GM12872 (cell line): ENCODE data around the gene ATG16L1.

Experiments
- TF ChIP-seq, protein P1 (sequence below): IDR thresholded peaks from 3 replicates; pipeline ENCODE4 v1.5.1; 2011; ENCODE audit warnings: low read depth, mild to moderate bottlenecking, low read length, moderate library complexity; ENCODE audit not compliant: insufficient read depth

The ATG16L1 gene

DNA sequence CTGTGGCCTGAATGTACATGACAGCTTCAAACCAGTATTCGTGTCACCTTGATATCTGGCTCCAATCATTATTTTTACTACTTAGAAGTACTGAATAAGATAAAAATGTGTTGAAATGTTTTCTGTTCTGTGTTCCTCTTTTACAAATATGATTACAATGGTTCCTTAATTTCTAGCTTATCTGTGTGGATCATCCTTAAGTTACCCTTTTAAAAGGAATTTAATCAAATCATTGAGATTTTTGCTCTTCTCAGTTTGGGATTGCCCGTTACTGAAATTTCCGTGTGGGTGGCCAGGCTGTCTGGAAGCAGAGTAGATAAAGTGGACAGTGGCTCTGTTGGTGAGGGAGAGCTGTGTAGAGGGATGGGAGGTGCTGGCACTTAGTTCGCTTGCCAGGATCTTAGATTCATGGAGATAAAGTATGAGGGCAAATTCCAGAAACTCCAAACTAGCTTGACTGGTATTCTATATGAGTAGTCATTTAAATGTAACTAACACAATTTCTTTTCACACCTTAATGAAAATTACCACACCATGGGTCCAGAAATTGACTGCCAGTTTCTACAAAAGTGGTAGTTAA lies 28.7 kb downstream of the ATG16L1 start:
- TF ChIP-seq, protein P1, sequence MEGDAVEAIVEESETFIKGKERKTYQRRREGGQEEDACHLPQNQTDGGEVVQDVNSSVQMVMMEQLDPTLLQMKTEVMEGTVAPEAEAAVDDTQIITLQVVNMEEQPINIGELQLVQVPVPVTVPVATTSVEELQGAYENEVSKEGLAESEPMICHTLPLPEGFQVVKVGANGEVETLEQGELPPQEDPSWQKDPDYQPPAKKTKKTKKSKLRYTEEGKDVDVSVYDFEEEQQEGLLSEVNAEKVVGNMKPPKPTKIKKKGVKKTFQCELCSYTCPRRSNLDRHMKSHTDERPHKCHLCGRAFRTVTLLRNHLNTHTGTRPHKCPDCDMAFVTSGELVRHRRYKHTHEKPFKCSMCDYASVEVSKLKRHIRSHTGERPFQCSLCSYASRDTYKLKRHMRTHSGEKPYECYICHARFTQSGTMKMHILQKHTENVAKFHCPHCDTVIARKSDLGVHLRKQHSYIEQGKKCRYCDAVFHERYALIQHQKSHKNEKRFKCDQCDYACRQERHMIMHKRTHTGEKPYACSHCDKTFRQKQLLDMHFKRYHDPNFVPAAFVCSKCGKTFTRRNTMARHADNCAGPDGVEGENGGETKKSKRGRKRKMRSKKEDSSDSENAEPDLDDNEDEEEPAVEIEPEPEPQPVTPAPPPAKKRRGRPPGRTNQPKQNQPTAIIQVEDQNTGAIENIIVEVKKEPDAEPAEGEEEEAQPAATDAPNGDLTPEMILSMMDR = no peak

DNA sequence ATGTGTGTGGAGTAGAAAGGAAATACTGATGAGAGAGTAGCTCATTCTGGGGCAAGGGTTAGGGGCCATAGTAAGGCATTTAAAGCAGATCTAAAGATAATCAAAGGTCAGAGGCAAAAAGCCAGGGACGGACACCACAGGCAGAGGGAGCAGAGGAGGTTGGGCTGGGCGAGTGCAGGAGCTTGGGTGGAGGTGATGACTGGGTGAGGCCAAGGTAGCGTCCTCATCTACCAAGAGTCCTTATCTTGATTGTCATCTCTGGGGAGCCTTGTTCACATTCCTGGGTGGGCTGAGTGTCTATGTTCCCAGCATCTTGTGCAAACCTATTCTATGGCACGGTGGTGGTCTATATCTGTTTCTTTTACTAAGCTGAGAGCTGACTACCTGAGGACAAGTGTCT lies 30.1 kb downstream of the ATG16L1 start:
- TF ChIP-seq, protein P1 = no peak

DNA sequence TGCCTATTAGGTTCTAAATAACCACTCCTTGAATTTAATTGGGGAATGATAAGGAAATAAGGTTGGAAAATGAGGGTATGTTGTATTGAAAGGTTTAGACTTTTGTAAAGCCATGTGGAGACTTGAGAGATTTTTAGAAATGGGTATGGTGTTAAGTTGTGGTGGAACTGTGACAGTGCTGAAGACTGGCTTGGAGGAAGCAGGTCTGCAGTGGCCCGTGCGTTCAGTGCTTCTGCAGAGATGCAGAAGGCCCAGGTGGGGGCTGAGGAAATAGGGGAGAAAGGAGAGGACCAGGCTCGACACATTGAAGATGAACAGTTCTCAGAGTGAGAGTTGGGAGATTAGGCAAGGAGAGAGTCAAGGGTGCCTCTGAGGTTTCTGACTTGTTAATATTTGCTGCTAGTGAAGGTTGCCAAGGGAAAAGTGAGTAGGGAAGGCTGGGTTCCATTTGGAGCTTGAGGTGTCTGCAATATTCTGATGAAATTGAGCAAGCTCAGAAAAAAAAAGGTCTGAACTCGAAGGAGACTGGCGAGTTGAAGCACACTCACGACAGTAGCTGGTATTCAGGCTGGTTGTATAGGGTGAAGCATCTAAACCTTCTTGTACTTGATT lies 30.6 kb downstream of the ATG16L1 start:
- TF ChIP-seq, protein P1 = no peak

DNA sequence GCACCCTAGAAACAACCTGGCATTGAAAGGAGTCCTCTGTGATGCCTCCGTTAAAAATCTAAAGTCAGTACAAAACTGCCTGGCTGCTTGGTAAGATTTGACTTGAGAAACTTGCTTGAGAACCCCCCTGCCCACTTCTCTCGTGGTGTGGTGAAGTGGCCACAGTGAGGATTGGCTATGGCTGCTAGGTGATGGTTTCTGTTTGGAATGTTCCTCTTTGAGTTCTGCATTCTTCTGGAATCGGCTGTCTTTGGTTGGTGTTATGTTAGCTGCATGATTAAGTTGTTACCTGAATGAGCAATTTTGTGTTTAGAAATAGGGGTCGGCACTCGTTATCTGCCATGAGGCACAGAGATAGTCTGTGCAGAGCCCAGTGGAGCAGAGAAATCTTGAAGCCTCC lies 34.4 kb downstream of the ATG16L1 start:
- TF ChIP-seq, protein P1 = no peak

DNA sequence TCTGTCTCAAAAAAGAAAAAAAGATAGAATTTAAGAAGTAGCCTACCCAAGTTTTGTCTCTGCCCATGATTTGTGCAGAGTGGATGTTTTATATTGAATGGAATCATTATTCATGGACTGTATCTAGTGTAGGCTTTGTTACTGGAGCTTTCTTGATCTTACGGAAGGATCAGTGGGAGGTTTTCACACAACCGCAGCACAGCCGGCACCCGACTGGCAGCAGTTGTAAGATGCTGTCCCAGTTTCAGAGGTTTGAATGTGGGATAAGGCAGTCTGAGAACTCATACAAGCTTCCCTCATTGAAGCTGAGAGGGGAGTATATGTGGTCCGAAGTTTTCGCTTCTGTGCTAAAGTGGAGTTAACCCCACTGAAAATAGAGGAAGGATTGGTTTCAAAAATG lies 36.4 kb downstream of the ATG16L1 start:
- TF ChIP-seq, protein P1 = no peak

DNA sequence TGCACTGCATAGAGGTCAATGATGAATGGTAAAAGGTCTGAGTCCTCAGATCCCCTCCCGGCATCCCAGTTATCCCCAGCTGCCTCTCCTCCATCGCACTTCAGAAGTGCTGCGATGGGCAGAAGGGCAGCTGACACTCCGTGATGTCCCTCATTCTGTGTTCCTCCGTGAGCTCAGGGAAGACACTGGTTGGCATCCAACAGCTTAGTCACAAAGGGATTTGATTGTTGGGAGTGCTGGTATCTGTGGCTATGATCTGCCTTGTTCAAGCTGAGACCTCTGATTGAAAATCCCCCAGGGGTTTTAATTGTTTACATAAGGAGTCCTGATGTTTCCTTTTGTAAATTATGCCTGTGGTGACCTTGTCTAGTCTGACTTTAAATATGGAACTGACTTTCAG lies 37.2 kb downstream of the ATG16L1 start:
- TF ChIP-seq, protein P1 = no peak

DNA sequence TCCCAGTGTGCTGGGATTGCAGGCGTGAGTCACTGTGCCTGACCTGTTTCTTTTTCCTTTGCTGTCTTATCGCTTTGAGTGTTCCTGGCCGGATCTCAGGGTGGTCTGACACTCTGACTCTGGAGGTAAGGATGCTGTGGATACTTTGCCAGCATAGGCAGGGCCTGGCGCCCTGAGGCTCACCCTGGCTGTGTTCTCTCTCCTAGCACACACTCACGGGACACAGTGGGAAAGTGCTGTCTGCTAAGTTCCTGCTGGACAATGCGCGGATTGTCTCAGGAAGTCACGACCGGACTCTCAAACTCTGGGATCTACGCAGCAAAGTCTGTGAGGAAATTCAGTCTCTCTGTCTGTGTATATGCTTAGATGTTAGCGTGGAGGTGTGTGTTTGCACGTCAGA lies 38.2 kb downstream of the ATG16L1 start:
- TF ChIP-seq, protein P1 = no peak
